ENCODE data around the gene KIF19. TPM values are rescaled to one million over a fixed set of nuclear protein-coding genes. Genes with fewer than 3 reads are reported as not detected.

The KIF19 gene
- total RNA-seq, 1 experiment from 2014 or later, result not detected

GRCh38 chr17:74342224-74342623 lies 16.2 kb downstream of the KIF19 start:
- Histone ChIP-seq H3K4me3 (no peak overlapping the region), H3K27me3 (peaks cover 27% of the 10 kb centered on the region), H3K36me3 (no peaks in the 10 kb centered on the region), H3K9me3 (replicated peaks) (no peaks in the 10 kb centered on the region), H3K27ac (no peak overlapping the region), H3K4me1 (no peaks in the 10 kb centered on the region)
- DNase-seq, result no peak

DNA sequence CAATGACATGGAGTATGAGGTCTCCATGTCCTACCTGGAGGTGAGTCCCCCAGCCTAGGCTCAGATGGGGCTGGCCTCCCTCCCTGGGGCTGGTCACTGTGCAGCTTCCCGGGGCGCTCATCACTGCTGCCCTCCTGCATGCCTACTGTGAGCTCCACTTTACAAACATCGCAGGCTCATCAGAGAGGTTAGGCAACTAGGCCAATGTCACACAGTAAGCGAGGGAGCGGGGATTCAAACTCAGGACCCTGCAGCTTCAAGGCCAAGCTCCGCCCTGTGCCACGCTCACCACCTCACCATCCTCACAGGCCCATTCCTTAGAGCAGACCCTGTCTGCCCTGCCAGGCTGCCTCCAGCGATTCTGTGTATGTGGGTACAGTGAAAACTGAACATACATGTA lies 17.1 kb downstream of the KIF19 start:
- Histone ChIP-seq H3K9me3 (replicated peaks) (no peaks in the 10 kb centered on the region), H3K27me3 (peaks cover 29% of the 10 kb centered on the region), H3K27ac (no peak overlapping the region), H3K4me3 (no peak overlapping the region), H3K4me1 (no peaks in the 10 kb centered on the region), H3K36me3 (no peaks in the 10 kb centered on the region)
- no peak for DNase-seq

GRCh38 chr17:74343526-74344284 lies 17.7 kb downstream of the KIF19 start:
- Histone ChIP-seq H3K4me1 (no peaks in the 10 kb centered on the region), H3K27ac (no peak overlapping the region), H3K27me3 (peaks cover 30% of the 10 kb centered on the region), H3K4me3 (no peak overlapping the region), H3K9me3 (replicated peaks) (no peaks in the 10 kb centered on the region), H3K36me3 (no peaks in the 10 kb centered on the region)
- DNase-seq, result no peak

DNA sequence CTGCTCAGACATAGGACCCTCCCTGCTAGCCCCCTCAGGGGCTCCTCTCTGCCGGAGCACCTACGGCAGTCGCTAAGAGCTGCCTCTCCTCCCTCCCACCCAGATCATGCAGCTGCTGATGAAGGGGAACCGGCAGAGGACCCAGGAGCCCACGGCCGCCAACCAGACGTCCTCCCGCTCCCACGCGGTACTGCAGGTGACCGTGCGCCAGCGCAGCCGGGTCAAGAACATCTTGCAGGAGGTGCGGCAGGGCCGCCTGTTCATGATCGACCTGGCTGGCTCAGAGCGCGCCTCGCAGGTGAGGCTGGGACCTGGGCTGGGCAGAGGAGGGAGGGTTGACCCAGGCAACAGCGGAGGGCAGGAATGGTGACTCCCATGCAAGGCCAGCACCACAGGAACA lies 18.6 kb downstream of the KIF19 start:
- Histone ChIP-seq H3K36me3 (no peaks in the 10 kb centered on the region), H3K27me3 (peaks cover 30% of the 10 kb centered on the region)

DNA sequence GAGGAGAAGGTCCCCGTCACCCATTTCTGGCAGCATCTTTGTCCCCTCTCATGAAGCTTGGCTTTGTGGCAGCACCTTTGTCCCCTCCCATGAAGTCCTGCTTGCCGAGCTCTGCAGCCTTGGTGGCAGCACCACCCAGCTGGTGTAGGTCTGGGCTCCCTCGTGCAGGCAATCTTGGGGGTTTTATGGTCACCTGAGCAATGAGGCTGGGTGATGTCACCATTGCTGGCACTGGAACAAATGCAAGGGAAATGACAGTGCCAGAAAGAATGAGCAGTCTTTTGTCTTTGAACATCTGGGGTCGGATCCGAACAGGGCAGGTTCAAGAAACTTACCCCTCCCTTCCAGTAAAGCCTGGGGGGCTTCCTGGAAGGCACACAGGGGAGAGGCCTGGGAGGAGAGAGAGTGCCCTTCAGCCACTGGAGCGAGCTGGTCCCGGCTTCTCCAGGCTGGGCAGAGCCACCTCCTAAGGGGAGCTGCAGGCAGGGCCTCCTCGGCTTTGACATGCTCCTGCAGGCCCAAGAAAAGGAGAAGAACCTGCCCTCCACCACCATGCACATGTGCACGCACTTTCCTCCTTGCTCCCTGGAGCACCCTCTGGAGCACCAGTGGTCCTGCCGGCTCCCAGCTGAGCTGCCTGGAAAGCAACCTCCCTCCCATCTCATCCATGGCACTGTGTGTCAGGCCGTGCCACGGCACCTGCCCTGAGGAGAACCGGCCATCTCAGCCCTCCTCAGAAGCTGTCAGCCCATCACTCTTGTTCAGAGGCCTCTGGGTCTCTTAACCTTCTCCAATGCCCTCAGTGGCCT lies 19.6 kb downstream of the KIF19 start:
- H3K27me3 ChIP-seq, result peaks cover 30% of the 10 kb centered on the region
- DNase-seq, result no peak
- no peak overlapping the region for H3K4me3 ChIP-seq
- H3K36me3 ChIP-seq, result no peaks in the 10 kb centered on the region
- no peaks in the 10 kb centered on the region for H3K9me3 ChIP-seq (replicated peaks)
- H3K4me1 ChIP-seq, result no peaks in the 10 kb centered on the region
- no peak overlapping the region for H3K27ac ChIP-seq

More for the DNA sequence above, 18.6 kb downstream of the KIF19 start:
- DNase-seq, result no peak
- no peaks in the 10 kb centered on the region for H3K9me3 ChIP-seq (replicated peaks)
- no peak overlapping the region for H3K4me3 ChIP-seq
- no peak overlapping the region for H3K27ac ChIP-seq
- no peaks in the 10 kb centered on the region for H3K4me1 ChIP-seq

DNA sequence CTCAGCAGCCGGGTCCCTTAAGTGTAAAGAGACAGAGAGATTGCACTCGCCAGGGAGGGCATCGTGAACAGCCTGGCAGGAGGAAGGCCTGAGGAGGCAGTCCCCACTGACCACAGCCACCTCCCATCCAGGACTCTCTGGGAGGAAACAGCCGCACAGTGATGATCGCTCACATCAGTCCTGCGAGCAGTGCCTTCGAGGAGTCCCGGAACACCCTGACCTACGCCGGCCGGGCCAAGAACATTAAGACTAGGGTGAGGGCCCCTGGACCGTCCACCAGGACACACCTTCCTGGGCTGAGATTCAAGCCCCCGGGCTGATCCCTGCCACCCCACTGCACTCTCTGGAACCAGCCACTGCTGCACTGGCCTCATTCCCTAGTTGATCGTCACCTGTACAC lies 21.6 kb downstream of the KIF19 start:
- H3K36me3 ChIP-seq, result no peaks in the 10 kb centered on the region
- peaks cover 22% of the 10 kb centered on the region for H3K27me3 ChIP-seq
- H3K9me3 ChIP-seq (replicated peaks), result no peaks in the 10 kb centered on the region
- H3K4me1 ChIP-seq, result no peaks in the 10 kb centered on the region
- DNase-seq, result no peak
- H3K27ac ChIP-seq, result no peak overlapping the region
- no peak overlapping the region for H3K4me3 ChIP-seq

DNA sequence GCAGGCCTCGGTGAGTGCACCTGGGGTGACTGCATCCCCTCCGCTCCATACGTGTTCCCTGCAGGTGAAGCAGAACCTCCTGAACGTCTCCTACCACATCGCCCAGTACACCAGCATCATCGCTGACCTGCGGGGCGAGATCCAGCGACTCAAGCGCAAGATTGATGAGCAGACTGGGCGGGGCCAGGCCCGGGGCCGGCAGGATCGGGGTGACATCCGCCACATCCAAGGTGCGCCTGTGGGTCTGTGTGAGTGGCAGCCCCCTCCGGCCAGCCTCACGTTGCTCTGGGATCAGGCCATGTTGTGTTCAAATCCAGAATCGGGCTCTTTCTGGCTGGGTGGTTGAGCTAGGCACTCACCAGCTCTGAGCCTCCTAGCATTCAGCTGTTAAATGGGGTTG lies 23.1 kb downstream of the KIF19 start:
- no peaks in the 10 kb centered on the region for H3K9me3 ChIP-seq (replicated peaks)
- H3K36me3 ChIP-seq, result no peaks in the 10 kb centered on the region
- H3K4me1 ChIP-seq, result no peaks in the 10 kb centered on the region
- no peak for DNase-seq
- no peak overlapping the region for H3K4me3 ChIP-seq
- H3K27me3 ChIP-seq, result peaks cover 14% of the 10 kb centered on the region
- H3K27ac ChIP-seq, result no peak overlapping the region

DNA sequence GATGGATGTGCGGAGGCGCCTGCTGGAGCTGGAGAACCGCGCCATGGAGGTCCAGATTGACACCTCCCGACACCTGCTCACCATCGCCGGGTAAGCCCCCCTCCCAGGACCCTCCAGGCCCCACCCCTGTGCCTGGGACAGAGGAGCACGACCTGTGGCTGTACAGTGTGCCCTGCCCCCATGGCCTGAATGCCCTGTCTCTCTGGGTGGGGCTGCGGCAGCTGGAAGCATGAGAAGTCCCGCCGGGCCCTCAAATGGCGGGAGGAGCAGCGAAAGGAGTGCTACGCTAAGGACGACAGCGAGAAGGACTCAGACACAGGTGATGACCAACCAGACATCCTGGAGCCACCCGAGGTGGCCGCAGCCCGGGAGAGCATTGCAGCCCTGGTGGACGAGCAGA lies 24.5 kb downstream of the KIF19 start:
- Histone ChIP-seq H3K9me3 (replicated peaks) (no peaks in the 10 kb centered on the region), H3K36me3 (no peaks in the 10 kb centered on the region), H3K27ac (no peak overlapping the region), H3K4me3 (no peak overlapping the region), H3K4me1 (no peaks in the 10 kb centered on the region), H3K27me3 (peaks cover 4% of the 10 kb centered on the region)
- no peak for DNase-seq

GRCh38 chr17:74351552-74352210 lies 25.7 kb downstream of the KIF19 start:
- Histone ChIP-seq H3K36me3 (no peaks in the 10 kb centered on the region), H3K27ac (no peak overlapping the region), H3K4me1 (no peaks in the 10 kb centered on the region), H3K27me3 (peaks cover 3% of the 10 kb centered on the region; the same call in 1 of the 2 replicates), H3K4me3 (no peak overlapping the region), H3K9me3 (replicated peaks) (no peaks in the 10 kb centered on the region)
- no peak for DNase-seq

GRCh38 chr17:74353446-74354060 lies 27.5 kb downstream of the KIF19 start:
- no peaks in the 10 kb centered on the region for H3K9me3 ChIP-seq (replicated peaks)
- DNase-seq, result no peak
- no peak overlapping the region for H3K4me3 ChIP-seq
- H3K27me3 ChIP-seq, result no peaks in the 10 kb centered on the region
- no peak overlapping the region for H3K27ac ChIP-seq
- H3K36me3 ChIP-seq, result no peaks in the 10 kb centered on the region
- no peaks in the 10 kb centered on the region for H3K4me1 ChIP-seq

DNA sequence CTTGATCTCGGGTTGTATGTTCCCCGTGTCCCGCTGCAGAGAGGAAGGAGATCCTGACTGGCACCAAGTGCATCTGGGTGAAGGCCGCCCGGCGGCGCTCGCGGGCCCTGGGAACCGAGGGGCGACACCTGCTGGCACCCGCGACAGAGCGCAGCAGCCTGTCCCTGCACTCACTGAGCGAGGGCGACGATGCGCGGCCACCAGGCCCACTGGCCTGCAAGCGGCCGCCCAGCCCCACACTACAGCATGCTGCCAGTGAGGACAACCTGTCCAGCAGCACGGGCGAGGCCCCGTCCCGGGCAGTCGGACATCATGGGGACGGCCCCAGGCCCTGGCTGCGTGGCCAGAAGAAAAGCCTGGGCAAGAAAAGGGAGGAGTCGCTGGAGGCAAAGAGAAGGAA lies 28.1 kb downstream of the KIF19 start:
- H3K9me3 ChIP-seq (replicated peaks), result no peaks in the 10 kb centered on the region
- no peaks in the 10 kb centered on the region for H3K27me3 ChIP-seq
- no peak overlapping the region for H3K27ac ChIP-seq
- DNase-seq, result no peak
- H3K4me3 ChIP-seq, result no peak overlapping the region
- H3K36me3 ChIP-seq, result no peaks in the 10 kb centered on the region
- H3K4me1 ChIP-seq, result no peaks in the 10 kb centered on the region

GRCh38 chr17:74354561-74354960 lies 28.5 kb downstream of the KIF19 start:
- no peak overlapping the region for H3K27ac ChIP-seq
- H3K36me3 ChIP-seq, result no peaks in the 10 kb centered on the region
- no peak overlapping the region for H3K4me3 ChIP-seq
- H3K27me3 ChIP-seq, result no peaks in the 10 kb centered on the region
- no peaks in the 10 kb centered on the region for H3K4me1 ChIP-seq
- no peaks in the 10 kb centered on the region for H3K9me3 ChIP-seq (replicated peaks)
- DNase-seq, result no peak

GRCh38 chr17:74355065-74355464 lies 29.0 kb downstream of the KIF19 start:
- Histone ChIP-seq H3K27ac (no peak overlapping the region), H3K27me3 (no peaks in the 10 kb centered on the region), H3K36me3 (no peaks in the 10 kb centered on the region), H3K9me3 (replicated peaks) (no peaks in the 10 kb centered on the region), H3K4me1 (no peaks in the 10 kb centered on the region), H3K4me3 (no peak overlapping the region)
- no peak for DNase-seq

DNA sequence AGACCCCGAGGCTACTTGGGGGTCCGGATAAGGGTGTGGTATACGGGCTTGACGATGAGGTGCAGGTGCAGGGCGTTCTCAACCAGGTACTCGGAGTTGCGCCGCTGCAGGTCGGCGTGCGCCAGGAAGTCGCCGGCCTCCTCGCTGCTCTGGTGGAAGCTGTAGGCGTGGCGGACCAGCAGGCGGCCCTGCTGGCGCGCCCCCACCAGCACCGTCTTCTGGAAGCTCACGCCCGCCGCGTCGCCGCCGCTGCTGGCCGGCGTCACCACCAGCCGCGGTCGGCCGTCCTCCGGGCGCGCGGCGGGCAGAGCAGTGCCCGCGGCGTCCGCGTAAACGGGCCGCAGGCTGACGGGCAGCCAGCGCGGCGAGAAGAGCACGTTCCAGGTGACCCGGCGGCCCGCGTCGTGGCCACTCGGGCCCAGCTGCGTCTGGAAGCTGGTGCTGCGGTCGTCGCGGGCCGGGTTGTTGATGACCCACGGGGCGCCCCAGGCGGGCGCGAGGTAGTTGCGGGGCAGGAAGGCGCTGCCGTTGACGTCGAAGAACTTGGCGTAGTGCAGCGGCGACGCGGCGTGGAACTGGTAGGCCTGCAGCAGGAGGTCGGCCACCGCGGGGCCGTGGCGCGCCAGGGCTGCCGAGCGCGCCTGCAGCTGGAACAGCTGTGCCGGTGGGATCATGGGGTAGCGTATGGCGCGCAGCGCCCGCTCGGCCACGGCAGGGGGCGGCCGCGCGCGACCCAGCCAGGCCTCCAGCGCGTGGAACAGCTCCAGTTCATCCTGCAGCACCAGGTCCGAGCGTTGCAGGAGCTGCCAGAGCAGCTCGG lies 30.8 kb downstream of the KIF19 start:
- Histone ChIP-seq H3K27me3 (peaks cover 11% of the 10 kb centered on the region; the same call in 1 of the 2 replicates), H3K4me3 (no peak overlapping the region), H3K27ac (no peak overlapping the region), H3K36me3 (no peaks in the 10 kb centered on the region), H3K4me1 (no peaks in the 10 kb centered on the region), H3K9me3 (replicated peaks) (no peaks in the 10 kb centered on the region)
- no peak for DNase-seq
